ENCODE results near the gene DCP2. TPM values are rescaled to one million over a fixed set of nuclear protein-coding genes. Genes with fewer than 3 reads are reported as not detected.

DCP2 gene
- total and polyA plus RNA-seq, 2 donors from 2014 or later, result 6.9 to 43.0 TPM

DNA sequence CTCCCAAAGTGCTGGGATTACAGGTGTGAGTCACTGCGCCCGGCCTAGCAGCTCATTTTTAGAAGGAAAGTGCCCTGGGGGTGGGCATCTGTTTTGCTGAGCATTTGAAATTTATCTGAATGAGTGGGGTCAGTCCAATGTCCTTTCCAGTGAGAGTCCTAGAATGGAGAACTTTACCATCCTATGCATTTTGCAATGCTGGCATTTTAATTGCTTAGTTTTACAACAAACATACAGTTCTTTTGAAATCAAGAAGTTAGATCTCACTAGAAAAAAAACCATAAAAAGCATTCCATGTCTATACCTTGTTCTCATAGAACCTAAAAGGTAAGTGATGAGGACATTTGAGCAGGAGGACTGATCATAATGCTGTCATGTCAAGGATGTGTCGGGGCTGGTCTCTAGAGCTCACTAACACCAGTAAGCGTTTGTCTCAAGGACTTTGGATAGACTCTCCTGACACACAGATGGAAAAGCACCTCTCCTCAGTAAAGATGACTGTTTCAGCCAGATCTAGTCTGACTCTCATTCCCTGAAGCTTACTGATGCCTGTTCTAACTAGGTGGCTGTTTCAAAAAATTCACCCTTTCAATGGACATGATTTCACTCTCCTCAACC is 83.9 kb downstream of the DCP2 start:
- no peak for FAIRE-seq
- no peak for DNase-seq
- no peak overlapping the region for H3K9ac ChIP-seq (ENCODE audit: low read length in 3 of 3)

DNA sequence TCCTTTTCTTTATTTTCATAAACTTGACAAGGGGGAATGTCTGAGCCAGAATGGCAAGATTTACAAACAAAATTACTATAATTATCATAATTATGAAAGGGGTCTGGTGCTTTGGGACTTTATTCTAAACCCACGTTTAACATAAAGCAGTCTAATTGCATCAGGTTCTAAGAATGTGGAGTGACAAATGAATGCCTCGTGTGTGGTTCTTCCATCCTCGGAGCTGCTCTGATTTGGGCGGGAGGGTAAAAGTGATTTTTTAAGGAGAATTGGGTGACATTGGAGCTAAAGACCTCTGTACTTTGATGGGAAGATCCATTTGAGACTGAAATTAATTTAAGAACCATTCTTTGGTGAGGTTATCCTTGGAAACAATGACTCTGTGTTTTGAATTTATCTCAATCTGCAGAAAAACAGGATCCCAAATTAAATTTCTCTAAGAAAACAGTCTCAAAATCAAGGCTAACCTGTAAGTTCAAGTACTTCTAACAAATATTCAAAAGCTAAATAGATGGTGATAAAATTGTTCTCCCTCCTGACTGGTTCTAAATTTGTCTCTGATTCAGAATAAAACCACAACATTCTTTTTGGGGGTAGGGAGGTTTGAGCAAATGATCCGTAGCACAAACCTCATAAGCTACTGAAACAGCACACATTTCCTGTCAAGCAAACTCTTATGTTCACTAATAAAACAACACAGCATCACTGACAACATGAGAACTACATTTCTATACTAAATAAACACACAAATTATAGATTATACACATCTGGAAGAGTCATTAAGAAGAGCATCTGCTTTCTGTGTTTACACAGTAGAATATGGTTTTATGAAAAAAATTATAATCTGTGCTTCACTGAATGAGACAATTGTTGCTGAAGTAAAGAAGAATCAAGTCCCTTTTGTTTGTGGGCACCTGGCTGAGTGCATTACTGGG is 85.5 kb downstream of the DCP2 start:
- Histone ChIP-seq H3K27me3 (ENCODE audit: control insufficient read depth, insufficient read depth, low read length) (no peaks in the 10 kb centered on the region), H3K4me3 (ENCODE audit: low read length in 3 of 3) (no peak overlapping the region), H3K9me3 (ENCODE audit: control insufficient read depth in 2 of 3, insufficient read depth in 1 of 3, low read length in 3 of 3) (no peaks in the 10 kb centered on the region), H3K36me3 (ENCODE audit: control insufficient read depth in 2 of 3, insufficient read depth in 3 of 3, low read length in 3 of 3) (peaks cover 0 to 4% (median 0%) of the 10 kb centered on the region in 3 donors), H3K9ac (ENCODE audit: low read length in 3 of 3) (no peak overlapping the region), H3K27ac (ENCODE audit: low read depth in 2 of 2, low read length in 2 of 2) (no peak overlapping the region), H3K4me1 (ENCODE audit: control insufficient read depth in 2 of 3, insufficient read depth in 2 of 3, low read depth in 1 of 3, low read length in 3 of 3) (peaks cover 0 to 9% (median 0%) of the 10 kb centered on the region in 3 donors)
- TF ChIP-seq, protein P1, sequence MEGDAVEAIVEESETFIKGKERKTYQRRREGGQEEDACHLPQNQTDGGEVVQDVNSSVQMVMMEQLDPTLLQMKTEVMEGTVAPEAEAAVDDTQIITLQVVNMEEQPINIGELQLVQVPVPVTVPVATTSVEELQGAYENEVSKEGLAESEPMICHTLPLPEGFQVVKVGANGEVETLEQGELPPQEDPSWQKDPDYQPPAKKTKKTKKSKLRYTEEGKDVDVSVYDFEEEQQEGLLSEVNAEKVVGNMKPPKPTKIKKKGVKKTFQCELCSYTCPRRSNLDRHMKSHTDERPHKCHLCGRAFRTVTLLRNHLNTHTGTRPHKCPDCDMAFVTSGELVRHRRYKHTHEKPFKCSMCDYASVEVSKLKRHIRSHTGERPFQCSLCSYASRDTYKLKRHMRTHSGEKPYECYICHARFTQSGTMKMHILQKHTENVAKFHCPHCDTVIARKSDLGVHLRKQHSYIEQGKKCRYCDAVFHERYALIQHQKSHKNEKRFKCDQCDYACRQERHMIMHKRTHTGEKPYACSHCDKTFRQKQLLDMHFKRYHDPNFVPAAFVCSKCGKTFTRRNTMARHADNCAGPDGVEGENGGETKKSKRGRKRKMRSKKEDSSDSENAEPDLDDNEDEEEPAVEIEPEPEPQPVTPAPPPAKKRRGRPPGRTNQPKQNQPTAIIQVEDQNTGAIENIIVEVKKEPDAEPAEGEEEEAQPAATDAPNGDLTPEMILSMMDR (IDR thresholded peaks at IDR 0.05; ENCODE audit: borderline replicate concordance, extremely low read depth, insufficient read depth), result no peak
- no peak for FAIRE-seq
- peak in 2 of 5 donors; percentile 40 to 48 for DNase-seq
- intact Hi-C loops (cut with DNase I), result no loop called here

More for the DNA sequence above, 83.9 kb downstream of the DCP2 start:
- Histone ChIP-seq H3K36me3 (ENCODE audit: control insufficient read depth in 2 of 3, insufficient read depth in 3 of 3, low read length in 3 of 3) (peaks cover 0 to 4% (median 0%) of the 10 kb centered on the region in 3 donors), H3K4me1 (ENCODE audit: control insufficient read depth in 2 of 3, insufficient read depth in 2 of 3, low read depth in 1 of 3, low read length in 3 of 3) (peaks cover 0 to 9% (median 0%) of the 10 kb centered on the region in 3 donors), H3K27me3 (ENCODE audit: control insufficient read depth, insufficient read depth, low read length) (no peaks in the 10 kb centered on the region), H3K9me3 (ENCODE audit: control insufficient read depth in 2 of 3, insufficient read depth in 1 of 3, low read length in 3 of 3) (no peaks in the 10 kb centered on the region), H3K27ac (ENCODE audit: low read depth in 2 of 2, low read length in 2 of 2) (no peak overlapping the region), H3K4me3 (ENCODE audit: low read length in 3 of 3) (no peak overlapping the region)
- intact Hi-C loops (cut with DNase I), result no loop called here
- TF ChIP-seq, protein P1 (IDR thresholded peaks at IDR 0.05; ENCODE audit: borderline replicate concordance, extremely low read depth, insufficient read depth), result no peak

DNA sequence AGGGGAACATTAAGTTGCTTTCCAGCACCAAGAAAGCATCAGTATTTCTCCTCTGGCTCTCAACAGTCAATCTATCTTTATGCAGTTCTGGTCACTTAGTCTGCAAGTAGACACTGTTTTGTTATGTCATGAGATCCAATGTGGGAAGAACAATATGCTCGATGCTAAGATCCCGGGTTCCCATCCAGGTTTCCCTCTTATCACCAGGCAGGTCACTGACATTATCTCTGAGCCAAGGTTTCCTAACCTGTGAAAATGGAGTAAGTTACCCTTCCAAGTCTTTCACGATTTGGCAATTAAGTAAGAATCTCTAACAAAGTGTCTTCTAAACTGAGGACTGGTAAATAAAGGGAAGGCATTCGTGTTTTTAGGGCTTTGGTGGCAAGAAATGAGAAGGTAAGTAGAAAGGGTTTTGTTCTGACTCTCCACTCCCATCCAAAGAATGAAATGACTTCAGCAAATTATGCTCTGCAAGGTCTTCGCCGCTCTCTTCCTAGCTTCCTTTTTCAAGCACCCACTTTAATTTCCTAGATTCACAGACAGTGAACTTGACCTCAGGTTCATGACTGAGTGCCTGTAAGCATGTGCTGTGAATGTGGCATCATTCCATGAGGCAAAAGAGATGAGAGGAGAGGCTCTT is 86.4 kb downstream of the DCP2 start:
- H3K36me3 ChIP-seq (ENCODE audit: control insufficient read depth in 2 of 3, insufficient read depth in 3 of 3, low read length in 3 of 3), result peaks cover 0 to 4% (median 4%) of the 10 kb centered on the region in 3 donors
- no peaks in the 10 kb centered on the region for H3K9me3 ChIP-seq (ENCODE audit: control insufficient read depth in 2 of 3, insufficient read depth in 1 of 3, low read length in 3 of 3)
- intact Hi-C loops (cut with DNase I), result no loop called here
- H3K4me1 ChIP-seq (ENCODE audit: control insufficient read depth in 2 of 3, insufficient read depth in 2 of 3, low read depth in 1 of 3, low read length in 3 of 3), result peaks cover 0 to 9% (median 0%) of the 10 kb centered on the region in 3 donors
- no peaks in the 10 kb centered on the region for H3K27me3 ChIP-seq (ENCODE audit: control insufficient read depth, insufficient read depth, low read length)
- H3K9ac ChIP-seq (ENCODE audit: low read length in 3 of 3), result no peak overlapping the region
- DNase-seq, result no peak
- TF ChIP-seq, protein P1 (IDR thresholded peaks at IDR 0.05; ENCODE audit: borderline replicate concordance, extremely low read depth, insufficient read depth), result no peak
- FAIRE-seq, result no peak
- no peak overlapping the region for H3K4me3 ChIP-seq (ENCODE audit: low read length in 3 of 3)
- H3K27ac ChIP-seq (ENCODE audit: low read depth in 2 of 2, low read length in 2 of 2), result no peak overlapping the region

All from kidney (tissue), 14 donors.